ENCODE measurements around the gene LOXL3.
A peak's percentile ranks its signal among the peaks of the same experiment; 100 is the strongest.

The LOXL3 gene

DNA sequence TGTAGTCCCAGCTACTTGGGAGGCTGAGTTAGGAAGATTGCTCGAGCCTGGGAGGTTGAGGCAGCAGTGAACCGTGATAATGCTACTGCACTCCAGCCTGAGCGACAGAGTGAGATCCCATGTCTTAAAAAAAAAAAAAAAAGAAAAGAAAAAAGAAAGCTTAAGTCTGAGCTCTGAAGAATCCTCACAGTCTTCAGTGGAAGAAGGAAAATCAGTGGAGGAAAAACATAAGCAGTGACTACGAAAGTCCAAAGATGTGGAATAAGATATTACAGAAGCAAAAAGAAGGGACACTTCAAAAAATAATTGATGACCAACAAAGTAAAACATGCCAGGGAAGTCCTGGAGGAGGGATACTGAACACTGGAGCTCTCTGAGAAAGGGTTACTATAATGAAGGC lies 43.5 kb downstream of the LOXL3 start:
- no peak for FAIRE-seq
- DNase-seq (ENCODE audit: low spot score) = no peak

DNA sequence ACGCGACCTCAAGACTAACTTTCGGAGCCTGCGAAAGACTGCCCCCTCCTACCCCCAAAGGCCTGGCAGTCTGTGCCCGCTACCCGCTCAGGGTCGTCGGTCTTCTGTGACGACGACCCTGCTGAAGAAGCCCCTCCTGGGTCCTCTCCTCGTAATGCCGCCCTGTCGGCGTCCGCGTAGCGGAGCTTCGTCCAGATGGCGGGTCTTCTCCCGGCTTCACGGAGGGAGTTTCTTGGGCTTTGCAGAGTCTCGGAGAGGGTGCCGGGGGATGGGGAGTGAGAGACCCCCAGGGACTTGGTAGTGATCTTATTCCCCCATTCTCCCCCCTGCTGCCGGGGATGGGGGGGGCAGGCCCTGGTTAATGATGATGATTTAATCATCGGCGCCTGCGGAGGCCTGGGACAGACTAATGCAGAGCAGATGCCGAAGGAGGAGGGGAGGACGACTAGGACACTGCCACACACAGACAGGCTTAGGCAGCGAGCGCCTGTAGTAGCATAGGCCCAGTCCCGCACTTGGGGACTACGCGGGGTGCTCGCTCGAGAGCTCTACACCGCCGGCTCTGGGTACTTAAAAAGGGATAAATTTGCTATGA lies 45.7 kb downstream of the LOXL3 start:
- DNase-seq (ENCODE audit: low spot score) = no peak
- no peak for FAIRE-seq

DNA sequence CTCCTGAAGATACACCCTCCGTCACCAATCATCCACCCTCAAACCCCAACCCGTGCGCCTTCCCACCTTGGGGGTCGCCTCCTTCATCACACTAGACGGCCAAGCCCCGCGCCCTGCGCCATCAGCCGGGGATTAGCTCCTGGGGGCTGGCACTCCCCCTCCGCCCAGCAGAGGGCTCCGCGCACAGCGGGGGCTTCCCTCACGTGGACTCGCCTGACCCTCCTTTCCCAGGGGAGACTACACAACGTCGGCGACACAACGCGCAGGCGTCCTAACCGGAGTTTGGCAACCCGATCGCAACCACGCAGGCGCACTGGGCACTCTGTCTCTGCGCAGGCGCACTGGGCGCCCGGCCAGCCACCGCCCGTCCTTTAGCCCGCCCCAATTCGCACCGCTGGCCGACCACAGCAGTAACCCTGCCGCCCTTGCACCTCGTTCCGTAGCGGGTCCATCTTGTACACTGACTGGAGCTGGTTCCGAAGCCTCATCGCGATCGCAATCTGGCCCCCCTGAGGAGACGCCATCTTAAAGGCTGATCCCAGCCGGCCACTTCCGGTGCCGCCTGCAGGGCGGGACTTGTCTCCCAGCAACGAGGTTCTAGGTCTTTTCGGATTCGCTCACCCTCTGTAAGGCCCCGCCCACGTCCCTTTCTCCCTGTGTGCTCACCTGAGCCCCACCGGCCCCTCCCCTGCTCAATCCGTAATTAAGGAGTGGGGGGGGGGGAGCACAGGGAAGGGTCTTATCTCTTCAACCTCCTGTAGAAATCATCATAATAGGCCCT lies 46.4 kb downstream of the LOXL3 start, which contains the start of gene PCGF1:
PCGF1 (minus strand) TSS at position 551 of the 781 bp plus-strand sequence; CDS start at position 524, 27 bp downstream.
- peak; percentile 49 for FAIRE-seq

DNA sequence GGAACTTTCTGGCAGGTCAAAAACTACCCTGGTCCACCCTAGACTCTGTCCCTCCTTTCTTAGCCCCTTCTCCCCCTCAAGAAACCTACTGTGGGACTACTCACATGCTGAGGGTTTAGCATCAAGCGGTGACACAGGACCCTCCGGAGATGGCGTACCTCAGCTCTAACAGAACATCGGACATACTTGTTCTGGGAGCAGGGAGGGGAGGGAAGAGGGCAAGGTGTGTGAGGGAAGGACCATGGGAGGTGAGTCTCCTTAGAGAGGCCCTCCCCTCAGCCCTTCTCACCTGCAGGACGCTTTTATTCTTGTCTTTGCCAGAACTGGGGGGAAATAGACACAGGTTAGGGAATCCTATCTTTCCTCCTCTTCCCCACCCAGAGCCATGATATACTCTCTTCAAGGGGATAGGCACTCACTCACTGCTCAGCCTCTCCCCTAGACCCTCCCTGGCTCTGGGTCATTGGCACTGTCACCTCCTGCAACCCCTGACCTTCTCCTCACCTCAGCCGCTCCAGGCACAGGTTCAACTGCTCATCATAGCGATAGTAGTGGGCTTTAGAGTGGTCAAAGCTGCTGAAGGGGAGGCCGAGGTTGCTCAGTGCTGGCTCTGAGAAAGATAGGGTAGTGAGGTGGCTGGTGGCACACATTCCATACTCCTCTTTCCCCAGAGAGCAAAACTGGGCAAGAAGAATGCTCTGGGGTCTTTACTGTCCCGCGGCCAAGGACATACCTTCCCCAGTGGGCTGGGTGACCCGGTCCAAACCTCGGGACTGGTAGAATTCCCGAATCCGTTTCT lies 48.1 kb downstream of the LOXL3 start:
- DNase-seq (ENCODE audit: low spot score) (no peak), FAIRE-seq (no peak)

More for the DNA sequence above, 46.4 kb downstream of the LOXL3 start, which contains the start of gene PCGF1:
- DNase-seq (ENCODE audit: low spot score) = peak; percentile 93

DNA sequence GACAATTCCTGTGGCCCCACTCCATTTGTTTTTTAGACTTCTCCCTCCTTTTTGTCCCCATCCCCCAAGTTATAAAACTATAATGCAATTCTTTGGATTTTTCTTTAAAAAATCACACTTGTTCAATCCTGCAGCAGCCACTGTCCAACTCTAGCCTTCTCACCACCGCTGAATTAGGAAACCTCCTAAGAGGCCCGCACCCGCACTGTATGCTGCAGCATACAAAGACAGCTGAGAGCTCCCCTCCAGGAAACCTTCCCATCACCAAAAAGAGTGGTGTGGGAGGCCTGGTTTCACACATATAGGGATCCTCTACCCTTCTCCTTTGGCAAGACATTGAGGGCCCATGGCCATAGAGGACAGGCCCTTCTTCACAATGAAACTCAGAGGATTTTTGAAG lies 49.2 kb downstream of the LOXL3 start:
- FAIRE-seq (no peak), DNase-seq (ENCODE audit: low spot score) (no peak)

DNA sequence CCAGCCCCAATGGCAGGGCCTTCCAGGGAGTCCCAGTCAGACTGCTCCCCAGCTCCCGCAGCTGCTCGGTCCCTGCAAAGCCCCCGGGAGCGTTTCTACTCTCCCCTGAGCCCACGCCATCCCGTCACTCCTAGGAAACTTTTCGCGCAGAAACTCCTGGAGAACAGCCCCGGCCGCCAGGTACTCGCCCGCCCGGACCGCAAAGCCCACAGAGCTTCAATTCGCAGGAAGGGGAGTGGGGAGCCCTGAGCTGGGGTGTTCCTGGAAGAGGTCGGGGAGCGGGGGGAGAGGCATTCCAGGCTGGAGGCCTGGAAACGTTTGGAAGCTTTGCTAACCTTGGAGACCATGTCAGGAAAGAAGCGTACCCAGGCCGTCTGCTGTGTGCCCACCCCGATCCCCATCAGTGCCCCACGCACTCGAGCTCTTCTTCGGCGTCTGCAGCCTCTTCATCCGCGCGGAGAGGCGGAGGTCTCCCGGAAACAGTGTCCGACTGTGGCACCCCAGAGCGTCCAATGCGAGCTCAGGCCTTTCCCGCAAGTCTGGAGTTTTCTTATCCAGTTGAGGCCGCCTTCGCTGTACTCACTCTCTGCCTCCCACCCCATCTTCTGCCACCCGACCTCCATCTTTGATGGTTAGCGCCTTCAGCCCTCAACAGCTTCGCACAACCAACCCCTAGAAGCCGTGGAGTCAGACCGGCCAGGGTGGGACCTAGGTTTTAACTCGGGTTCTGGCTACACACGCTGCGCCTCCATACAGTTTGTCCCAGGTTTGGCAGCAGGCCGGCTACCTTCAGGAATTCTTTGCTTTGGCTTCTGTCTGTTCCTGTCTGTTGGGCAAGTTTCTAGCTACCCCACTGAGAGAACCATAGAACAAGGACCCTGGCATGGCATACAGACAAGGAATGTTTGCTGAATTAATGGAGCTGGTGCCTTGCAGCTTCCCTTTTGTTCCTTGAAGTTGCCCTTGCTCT lies 50.0 kb downstream of the LOXL3 start:
- FAIRE-seq = no peak
- DNase-seq (ENCODE audit: low spot score) = no peak

DNA sequence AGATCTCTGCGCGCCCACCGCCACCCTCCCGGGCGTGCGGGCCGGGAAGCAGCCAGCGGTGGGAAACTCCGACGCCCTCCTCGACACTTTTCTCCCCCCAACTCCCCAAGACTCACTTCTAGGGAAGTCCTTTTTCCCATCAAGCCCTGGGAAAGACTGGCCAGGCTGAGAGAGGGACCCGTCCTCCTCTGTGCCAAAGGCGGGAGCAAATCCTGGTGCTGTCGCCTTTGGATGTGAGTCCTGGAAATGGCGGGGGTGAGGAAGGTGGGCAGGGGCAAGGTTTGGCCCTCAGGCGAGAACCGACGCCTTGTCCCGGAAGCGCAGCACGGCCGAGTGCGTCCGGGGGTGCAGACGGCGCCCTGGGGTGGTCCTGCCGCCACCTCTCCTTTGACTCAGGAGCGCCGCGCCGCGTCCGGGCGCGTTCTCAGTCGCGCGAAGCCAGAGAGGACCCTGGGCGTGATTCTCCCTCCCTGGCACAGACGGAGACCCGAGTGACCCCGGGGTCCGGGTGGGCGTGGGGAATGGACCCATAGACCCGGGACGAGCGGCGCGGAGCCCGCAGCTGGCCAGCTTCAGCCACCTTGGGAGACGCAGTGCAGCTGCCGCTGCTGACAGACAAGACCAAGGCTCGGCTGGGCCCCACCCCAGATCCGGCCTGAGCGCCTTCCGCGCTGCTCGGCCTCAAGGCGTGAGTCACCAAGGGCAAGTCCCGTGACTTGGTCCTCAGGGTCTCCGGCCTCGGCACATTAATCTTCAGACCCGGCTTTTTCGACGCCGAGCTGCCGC lies 50.8 kb downstream of the LOXL3 start:
- FAIRE-seq (no peak), DNase-seq (ENCODE audit: low spot score) (peak; percentile 68)

DNA sequence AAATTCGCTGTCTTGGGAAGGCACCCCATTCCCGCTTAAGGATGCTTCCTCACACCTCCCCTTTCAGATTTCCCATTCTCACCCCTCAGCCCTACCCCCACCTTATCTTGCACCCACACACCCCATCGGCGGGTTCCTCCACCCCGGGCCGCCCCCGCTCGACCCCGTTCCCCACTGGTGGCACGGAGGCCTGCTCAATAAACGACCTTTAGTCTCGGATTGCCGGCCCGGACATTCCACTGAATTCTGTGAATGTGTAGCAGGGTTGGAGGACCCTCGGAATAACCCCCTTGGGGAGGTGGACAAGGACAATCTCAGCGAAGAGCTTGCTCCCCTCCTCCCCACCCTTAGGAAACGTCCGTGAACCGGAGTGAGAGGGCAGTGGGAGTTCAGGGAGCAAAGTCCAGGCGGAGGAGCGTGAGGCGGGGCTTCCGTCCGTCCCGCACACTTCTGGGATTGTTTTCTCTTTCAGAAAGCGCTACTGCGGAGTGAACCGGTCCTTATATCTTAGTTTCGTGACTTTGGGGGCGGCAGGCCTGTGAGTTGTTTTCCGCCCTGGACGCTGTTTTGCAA lies 51.5 kb downstream of the LOXL3 start:
- FAIRE-seq = no peak
- DNase-seq (ENCODE audit: low spot score) = peak; percentile 9

DNA sequence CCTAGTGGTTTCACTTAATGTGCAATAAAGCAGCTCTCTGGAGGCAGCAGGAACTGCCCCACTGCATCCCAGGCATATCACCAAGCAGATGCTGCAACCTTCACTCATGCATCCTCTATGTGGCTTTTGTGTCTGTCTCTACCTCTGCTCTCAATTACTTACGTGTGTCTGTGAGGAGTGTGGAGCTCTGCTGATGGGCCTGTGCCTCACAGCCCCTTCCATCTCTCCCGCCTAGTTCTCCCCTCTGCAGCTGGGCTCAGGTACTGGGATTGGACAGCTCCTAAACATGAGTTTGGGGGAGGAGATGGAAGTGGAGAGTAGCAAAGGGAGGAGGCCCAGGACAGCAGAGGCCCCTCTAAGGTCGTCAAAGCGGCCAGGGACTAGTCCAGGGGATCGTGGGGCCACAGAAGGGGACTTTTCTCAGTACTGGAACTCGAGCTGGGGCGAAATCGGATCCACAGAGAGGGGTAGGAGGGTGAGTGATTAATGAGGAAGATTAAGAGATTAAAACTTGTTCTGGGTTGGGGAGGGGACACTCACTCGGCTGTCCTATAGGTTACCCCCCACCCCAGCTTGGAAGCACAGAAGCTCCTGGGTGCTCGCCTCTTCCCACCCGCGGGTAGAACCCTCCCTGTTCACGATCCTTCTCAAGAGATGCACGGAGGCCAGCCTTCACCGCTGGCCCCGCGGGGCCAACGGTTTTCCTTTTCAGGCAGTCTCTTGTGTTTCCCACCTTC lies 52.2 kb downstream of the LOXL3 start:
- DNase-seq (ENCODE audit: low spot score) (no peak), FAIRE-seq (no peak)

DNA sequence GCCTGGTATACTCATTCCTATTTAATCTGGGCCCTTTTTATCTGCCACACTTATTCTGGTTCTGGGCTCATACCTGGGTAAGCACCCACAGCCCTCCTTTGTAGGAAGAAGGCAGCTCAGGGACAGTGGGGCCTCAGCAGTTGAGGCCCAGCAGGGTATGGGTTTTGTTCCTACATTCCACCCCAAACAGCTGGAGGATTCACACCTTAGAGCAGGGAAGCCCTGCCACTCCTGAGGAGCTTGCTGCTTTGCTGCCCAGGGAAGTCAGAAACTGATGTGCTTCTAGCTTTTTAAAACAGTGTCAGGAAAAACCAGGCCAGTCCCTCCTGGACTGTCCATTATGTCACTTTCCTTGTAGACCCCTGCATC lies 53.2 kb downstream of the LOXL3 start:
- DNase-seq (ENCODE audit: low spot score) (no peak), FAIRE-seq (no peak)

DNA sequence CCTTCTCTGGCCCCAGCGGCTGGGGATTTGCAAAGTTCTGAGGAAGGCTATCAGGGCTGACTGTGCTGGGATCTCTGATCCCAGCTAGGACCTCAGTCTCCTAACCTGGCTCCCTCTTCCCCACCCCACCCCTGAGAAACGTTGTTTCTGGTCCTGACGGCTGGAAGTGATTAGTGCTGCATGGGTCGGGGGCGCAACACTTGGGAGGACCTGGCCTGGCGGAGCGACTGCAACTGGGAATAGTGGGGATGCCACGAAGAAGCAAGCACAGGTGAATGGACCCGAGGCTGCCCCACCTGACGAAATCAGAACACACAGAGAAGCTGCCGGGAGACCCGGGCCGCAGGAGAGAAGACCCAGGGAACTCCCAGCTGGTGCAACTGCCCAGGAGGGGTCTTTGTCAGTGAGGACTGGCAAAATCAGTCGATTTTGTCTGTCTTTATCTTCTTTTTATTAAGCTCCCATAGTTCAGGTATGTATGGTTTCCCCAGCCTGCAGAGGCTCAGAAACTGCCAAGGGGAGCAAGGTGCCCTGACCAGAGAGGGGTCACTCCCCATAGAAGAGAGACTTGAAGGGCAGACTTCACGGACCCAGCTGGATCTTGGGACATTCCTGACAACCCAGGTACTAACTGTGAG lies 53.7 kb downstream of the LOXL3 start:
- DNase-seq (ENCODE audit: low spot score) = no peak
- no peak for FAIRE-seq

DNA sequence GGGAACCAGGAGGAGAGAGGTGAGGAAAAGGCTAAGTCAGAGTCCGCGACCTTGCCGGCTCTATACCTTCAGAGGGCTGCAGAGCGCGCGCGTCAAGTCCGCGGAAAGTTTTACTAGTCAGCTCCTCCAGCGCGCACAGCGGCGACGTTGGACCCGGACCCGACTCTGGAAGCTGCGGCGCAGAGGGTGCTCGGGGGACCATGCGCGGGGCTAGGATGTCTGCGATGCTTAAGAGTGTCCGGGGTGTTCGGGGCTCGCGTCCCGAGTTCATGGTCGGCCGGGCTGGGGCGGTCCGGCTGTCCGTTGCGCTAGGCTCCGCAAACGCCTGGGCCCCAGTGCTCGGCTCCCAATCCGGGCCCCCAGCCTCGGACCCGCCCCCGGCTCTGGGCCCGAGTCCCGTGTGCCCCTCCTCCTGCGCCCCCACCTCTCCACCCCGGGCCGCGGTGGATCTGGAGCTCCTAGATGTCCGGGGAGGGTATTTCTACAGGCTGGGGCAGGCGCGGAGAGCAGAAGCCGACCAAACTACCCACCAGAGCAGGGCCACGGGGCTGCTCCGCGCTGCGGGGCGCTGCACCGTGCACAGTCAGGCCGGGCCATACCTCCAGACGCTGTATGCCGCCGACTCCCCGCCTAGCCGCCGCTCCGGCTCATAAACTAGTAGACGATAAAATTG lies 54.3 kb downstream of the LOXL3 start, which contains the start of gene LBX2:
LBX2 (minus strand) TSS at position 337 of the 673 bp plus-strand sequence; CDS start at position 271, 66 bp downstream.
- FAIRE-seq = no peak
- no peak for DNase-seq (ENCODE audit: low spot score)

DNA sequence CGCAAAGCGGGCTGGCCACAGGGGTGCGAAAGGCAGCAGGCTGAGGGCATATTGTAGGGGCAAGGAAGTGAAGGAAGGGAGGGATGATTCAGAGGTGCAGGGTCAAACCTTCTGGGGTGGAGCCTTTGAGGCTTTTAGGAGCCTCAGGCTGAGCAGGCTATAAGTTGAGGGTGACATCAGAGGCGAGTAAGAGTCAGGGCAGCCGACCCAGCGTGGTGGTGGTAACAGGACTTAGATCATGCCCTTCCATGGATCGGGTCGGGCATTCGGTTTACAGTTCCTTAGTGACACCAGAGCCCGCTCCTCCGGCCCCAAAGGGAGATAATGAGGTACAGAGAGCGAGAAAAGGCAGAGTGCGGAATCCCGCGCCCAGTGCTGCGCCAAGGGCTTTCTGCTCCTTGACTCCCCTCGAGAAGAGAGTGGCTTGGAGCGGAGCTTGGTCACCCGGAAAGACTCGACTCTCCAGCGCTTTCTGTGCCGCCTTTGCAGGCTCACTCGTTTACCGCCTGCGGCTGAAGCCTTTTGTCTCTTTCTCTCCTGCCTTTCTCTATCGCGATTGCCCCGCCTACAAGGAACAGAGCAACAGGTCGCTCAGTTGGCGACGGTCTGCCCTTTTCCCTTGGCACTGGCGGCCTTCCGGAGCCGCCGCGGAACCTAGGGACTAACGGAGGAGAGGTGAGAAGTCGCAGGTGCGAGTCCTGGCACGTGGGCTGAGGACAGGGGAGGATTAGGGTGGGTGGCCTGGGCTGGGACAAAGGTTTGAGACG lies 55.1 kb downstream of the LOXL3 start:
- FAIRE-seq = no peak
- DNase-seq (ENCODE audit: low spot score) = no peak

DNA sequence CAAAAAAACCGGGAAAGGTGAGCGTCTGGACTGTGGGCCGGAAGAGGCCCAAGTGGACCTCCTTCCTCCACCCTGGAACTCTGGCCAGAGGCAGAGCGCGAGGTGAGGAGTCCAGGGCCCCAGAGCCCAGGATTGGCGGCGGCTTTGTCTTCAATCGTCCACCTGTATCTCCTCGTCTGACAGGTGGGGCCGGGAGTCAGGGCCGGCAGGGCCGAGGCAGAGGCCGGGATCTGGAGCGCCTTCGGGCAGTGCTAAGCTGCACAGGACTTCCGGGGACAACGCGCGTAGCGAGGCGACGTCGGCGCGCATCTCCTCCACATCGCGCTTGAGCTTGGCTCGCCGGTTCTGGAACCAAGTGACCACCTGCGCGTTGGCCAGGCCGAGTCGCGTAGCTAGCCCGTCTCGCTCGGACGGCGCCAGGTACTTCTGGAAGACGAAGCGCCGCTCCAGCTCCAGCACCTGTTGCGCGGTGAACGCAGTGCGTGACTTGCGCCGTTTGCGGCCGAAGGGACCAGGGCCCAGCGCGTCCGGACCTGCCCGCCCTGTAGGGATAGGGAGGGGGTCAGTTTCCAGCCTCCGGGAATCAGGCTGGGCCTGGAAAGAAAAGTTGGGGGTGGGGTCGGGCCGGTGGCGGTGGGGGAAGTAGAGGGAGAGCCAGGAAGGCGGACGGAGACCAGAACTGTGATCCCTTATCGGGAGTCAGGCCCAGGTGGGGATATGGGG lies 55.8 kb downstream of the LOXL3 start:
- no peak for FAIRE-seq
- no peak for DNase-seq (ENCODE audit: low spot score)

DNA sequence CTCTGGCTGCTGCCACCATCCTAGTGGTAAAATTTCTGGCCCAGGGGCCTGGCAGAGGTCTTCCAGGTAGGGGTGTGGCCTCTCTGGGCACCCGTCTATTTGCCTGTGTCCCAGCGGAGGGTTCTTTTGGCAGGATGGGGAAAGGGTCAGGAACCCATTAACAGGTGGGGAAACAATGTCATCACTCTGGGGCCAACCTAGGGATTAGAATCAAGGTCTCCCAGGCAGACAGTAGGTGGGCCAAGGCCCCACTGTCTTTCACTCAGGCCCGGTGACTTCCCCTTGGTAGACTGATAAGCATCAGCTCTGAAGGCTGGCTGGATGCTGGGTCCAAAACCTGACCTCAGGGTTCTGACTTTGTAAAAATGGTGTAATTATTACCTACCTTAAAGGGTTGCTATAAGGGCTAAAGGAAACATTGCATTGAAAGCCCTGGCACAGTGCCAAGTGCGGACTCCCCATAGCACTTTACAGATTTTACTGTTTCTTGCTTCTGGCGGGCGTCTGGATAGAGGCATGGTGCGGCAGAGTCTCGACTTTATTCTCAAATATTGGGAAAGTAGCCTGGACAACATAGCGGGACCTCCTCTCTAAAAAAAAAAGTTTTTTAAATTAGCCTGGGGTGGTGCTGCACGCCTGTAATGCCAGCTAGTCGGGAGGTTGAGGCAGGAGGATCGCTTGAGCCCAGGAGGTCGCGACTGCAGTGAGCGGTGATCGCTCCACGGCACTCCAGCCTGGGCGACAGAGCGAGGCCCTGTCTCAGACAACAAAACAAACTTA lies 56.6 kb downstream of the LOXL3 start:
- DNase-seq (ENCODE audit: low spot score) (no peak), FAIRE-seq (no peak)

DNA sequence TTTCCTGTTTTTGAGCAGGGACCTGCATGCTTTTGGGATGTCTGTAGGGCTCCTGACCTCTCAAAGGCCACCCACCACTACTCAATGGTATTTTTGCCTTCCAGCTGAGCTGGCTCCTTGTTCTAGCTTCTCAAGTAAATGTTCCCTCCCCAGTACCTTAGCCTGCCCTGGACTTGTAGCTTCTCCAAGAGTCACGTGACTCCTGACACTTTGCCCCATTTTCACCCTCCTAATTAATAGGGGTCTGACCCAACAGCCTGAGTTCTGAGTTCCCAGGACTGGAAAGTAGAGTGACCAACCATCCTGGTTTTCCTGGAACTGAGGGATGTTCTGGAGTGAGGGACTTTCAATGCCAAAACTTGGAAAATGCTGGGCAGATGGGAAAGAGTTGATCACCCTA lies 58.3 kb downstream of the LOXL3 start:
- DNase-seq (ENCODE audit: low spot score) = no peak
- no peak for FAIRE-seq

All from RCC 7860 (cell line).